ENCODE results near the gene SPATA13. TPM values are rescaled to one million over a fixed set of nuclear protein-coding genes. Genes with fewer than 3 reads are reported as not detected.
"Not testable (repeated sequence)": the region's sequence is repeated elsewhere in the genome, so short reads cannot be mapped to it uniquely, and the experiment has no call there.

Gene SPATA13
- total RNA-seq, 1 experiment from 2014 or later: 43.0 TPM

DNA sequence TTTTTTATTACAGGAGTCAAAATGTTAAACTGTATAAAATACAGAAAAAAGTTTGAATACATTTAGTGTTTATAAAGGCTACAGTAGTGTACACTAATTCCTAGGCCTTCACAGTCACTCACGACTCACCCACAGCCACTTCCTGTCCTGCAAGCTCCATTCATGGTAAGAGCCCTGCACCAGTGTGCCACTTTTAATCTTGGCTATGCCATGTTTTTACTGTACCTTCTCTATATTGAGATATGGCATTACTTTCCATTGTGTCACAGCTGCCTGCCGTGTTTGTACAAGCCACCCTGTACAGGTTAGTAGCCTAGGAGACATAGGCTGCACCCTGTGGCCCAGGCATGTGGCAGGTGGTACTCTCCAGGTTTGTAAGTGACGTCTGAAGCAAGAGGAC lies 180.9 kb downstream of the SPATA13 start:
- CTCF ChIA-PET: no interaction called here
- peak; percentile 93 for ATAC-seq
- H3K9me2 ChIP-seq (replicated peaks; ENCODE audit: low read length): no peaks in the 10 kb centered on the region
- H3K9me3 ChIP-seq (ENCODE audit: low read length): no peaks in the 10 kb centered on the region
- H3K27ac ChIP-seq (ENCODE audit: low read length): no peak overlapping the region
- POLR2A ChIA-PET (ENCODE audit: unreplicated experiment): no interaction called here
- no peak overlapping the region for H3K4me2 ChIP-seq (ENCODE audit: low read length)
- no peaks in the 10 kb centered on the region for H3K79me2 ChIP-seq (ENCODE audit: low read length)
- intact Hi-C loops (cut with micrococcal nuclease): no loop called here
- no peaks in the 10 kb centered on the region for H4K20me1 ChIP-seq (ENCODE audit: low read length)
- no peaks in the 10 kb centered on the region for H3K27me3 ChIP-seq (ENCODE audit: low read length)
- H3K4me3 ChIP-seq (ENCODE audit: low read length): no peak overlapping the region
- no peak overlapping the region for H3K9ac ChIP-seq (ENCODE audit: low read length)
- no peaks in the 10 kb centered on the region for H3K36me3 ChIP-seq (ENCODE audit: low read depth, low read length)
- DNase-seq: peak; percentile 58
- H2AFZ ChIP-seq (ENCODE audit: low read length): no peak overlapping the region
- BruUV-seq (replicated peaks): no TSS peak
- peaks cover 10% of the 10 kb centered on the region for H3K4me1 ChIP-seq (ENCODE audit: insufficient read depth, low read length)
- TF ChIP-seq EZH2phosphoT487 (IDR thresholded peaks at IDR 0.05; ENCODE audit: borderline replicate concordance, low read length) (no peak), EZH2 (IDR thresholded peaks at IDR 0.05; ENCODE audit: low read length, unreplicated experiment) (no peak), CTCF (conservative IDR thresholded peaks at IDR 0.05; ENCODE audit: low read depth, low read length) (no peak)
- no peaks in the 10 kb centered on the region for H3F3A ChIP-seq (ENCODE audit: low read length, unreplicated experiment)

GRCh38 chr13:24348385-24348784 lies 187.9 kb downstream of the SPATA13 start:
- Histone ChIP-seq H3F3A (ENCODE audit: low read length, unreplicated experiment) (no peaks in the 10 kb centered on the region), H4K20me1 (ENCODE audit: low read length) (no peaks in the 10 kb centered on the region), H3K4me1 (ENCODE audit: insufficient read depth, low read length) (peaks cover 23% of the 10 kb centered on the region), H3K4me2 (ENCODE audit: low read length) (peak overlapping the region; percentile 61), H3K4me3 (ENCODE audit: low read length) (no peak overlapping the region), H3K9me2 (replicated peaks; ENCODE audit: low read length) (no peaks in the 10 kb centered on the region), H3K36me3 (ENCODE audit: low read depth, low read length) (no peaks in the 10 kb centered on the region), H3K9ac (ENCODE audit: low read length) (peak overlapping the region; percentile 41; the same call in 1 of the 2 replicates), H2AFZ (ENCODE audit: low read length) (peak overlapping the region; percentile 34; the same call in 1 of the 2 replicates), H3K79me2 (ENCODE audit: low read length) (no peaks in the 10 kb centered on the region), H3K9me3 (ENCODE audit: low read length) (no peaks in the 10 kb centered on the region), H3K27me3 (ENCODE audit: low read length) (no peaks in the 10 kb centered on the region), H3K27ac (ENCODE audit: low read length) (peak overlapping the region; percentile 87)
- DNase-seq (peak; percentile 13), ATAC-seq (no peak; the same call in 1 of the 2 replicates)
- intact Hi-C loops (cut with micrococcal nuclease): no loop called here
- BruUV-seq (replicated peaks): no TSS peak
- POLR2A ChIA-PET (ENCODE audit: unreplicated experiment): no interaction called here
- TF ChIP-seq CTCF (conservative IDR thresholded peaks at IDR 0.05; ENCODE audit: low read depth, low read length): no peak
- no peak for TF ChIP-seq EZH2phosphoT487 (IDR thresholded peaks at IDR 0.05; ENCODE audit: borderline replicate concordance, low read length)
- TF ChIP-seq EZH2 (IDR thresholded peaks at IDR 0.05; ENCODE audit: low read length, unreplicated experiment): no peak
- CTCF ChIA-PET: no interaction called here

DNA sequence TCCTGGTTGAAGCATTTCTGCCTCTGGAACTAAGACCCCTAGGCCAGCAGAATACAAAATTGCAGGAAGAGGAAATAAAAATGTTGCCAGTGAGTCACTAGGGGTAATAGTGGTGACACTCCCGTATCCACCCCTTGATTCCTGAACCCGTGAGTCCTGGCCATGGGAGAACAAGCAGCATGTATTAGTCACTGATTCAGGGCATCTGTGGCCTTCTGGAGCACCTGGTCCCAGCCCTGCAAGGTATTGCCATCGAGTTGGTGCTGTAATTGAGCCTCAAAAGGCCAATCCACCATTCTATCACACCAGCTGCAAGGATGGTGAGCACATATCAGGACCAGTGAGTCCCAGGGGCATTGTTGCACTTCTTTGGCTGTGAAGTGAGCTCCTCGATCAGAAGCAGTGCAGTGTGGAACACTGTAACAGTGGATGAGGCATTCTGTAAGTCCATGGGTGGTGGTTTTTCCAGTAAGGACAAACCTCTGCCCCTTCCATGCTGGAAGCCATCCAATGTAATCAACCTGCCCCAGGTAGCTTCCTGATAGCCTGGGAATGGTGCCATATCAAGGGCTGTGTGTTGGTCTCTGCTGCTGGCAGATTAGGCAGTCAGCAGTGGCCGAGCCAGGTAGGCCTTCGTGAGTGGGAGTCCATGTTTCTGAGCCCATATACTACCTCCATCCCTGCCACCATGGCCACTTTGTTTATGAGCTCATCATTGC lies 188.4 kb downstream of the SPATA13 start:
- ChIA-PET CTCF (no interaction called here), POLR2A (ENCODE audit: unreplicated experiment) (no interaction called here)
- H3K9me3 ChIP-seq (ENCODE audit: low read length): no peaks in the 10 kb centered on the region
- intact Hi-C loops (cut with micrococcal nuclease): no loop called here
- H3K4me3 ChIP-seq (ENCODE audit: low read length): no peak overlapping the region
- ATAC-seq: peak; percentile 86
- peak overlapping the region; percentile 87 for H3K27ac ChIP-seq (ENCODE audit: low read length)
- H3K27me3 ChIP-seq (ENCODE audit: low read length): no peaks in the 10 kb centered on the region
- DNase-seq: peak; percentile 79
- H3K36me3 ChIP-seq (ENCODE audit: low read depth, low read length): no peaks in the 10 kb centered on the region
- H3K9me2 ChIP-seq (replicated peaks; ENCODE audit: low read length): no peaks in the 10 kb centered on the region
- TF ChIP-seq CTCF (conservative IDR thresholded peaks at IDR 0.05; ENCODE audit: low read depth, low read length): no peak
- no peak for TF ChIP-seq EZH2 (IDR thresholded peaks at IDR 0.05; ENCODE audit: low read length, unreplicated experiment)
- no peak for TF ChIP-seq EZH2phosphoT487 (IDR thresholded peaks at IDR 0.05; ENCODE audit: borderline replicate concordance, low read length)
- no peaks in the 10 kb centered on the region for H3K79me2 ChIP-seq (ENCODE audit: low read length)
- H3F3A ChIP-seq (ENCODE audit: low read length, unreplicated experiment): no peaks in the 10 kb centered on the region
- H4K20me1 ChIP-seq (ENCODE audit: low read length): no peaks in the 10 kb centered on the region
- H3K9ac ChIP-seq (ENCODE audit: low read length): peak overlapping the region; percentile 41; the same call in 1 of the 2 replicates
- peaks cover 23% of the 10 kb centered on the region for H3K4me1 ChIP-seq (ENCODE audit: insufficient read depth, low read length)
- peak overlapping the region; percentile 61 for H3K4me2 ChIP-seq (ENCODE audit: low read length)
- BruUV-seq (replicated peaks): no TSS peak
- H2AFZ ChIP-seq (ENCODE audit: low read length): peak overlapping the region; percentile 34; the same call in 1 of the 2 replicates

DNA sequence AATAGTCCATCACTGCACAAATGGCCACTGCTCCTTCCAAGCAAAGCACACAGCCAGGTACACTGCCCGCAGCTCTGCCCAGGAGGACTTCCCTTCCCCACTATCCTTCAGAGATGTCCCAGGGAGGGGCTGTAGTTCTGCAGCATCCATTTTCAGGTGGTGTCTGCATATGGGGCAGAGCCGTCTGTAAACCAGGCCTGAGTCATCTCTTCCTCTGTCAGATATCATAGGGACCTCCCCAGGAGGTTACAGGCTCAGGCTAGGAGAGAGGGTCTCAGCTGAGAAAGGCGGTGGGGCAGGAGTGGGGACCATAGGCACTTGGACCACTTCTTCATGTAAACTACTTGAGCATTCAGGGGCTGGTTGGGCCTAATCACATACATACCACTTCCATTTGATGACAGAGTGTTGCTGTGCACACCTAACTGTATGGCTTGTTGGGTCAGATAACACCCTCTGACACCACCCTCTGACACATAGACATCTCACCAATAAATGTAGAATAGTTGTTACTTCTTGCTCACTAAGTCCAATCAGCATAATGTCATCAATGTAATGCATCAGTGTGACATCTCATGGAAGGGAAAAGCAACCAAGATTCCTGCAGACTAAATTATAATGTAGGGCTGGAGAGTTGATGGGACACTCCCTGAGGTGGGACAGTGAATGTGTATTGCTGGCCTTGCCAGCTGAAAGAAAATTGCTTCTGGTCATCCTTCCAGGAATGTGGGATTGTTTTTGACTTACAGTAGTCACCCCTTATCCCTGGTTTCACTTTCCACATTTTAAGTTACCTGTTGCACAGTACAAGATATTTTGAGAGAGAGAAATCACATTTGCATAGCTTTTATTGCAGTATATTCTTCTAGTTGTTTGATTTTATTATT lies 189.5 kb downstream of the SPATA13 start:
- intact Hi-C loops (cut with micrococcal nuclease); H3K36me3 ChIP-seq (ENCODE audit: low read depth, low read length); H3K79me2 ChIP-seq (ENCODE audit: low read length); H3K27me3 ChIP-seq (ENCODE audit: low read length); H3K9me3 ChIP-seq (ENCODE audit: low read length); H3K9ac ChIP-seq (ENCODE audit: low read length); CTCF ChIA-PET; DNase-seq; H3K9me2 ChIP-seq (replicated peaks; ENCODE audit: low read length); H3F3A ChIP-seq (ENCODE audit: low read length, unreplicated experiment); POLR2A ChIA-PET (ENCODE audit: unreplicated experiment); H4K20me1 ChIP-seq (ENCODE audit: low read length); H3K4me3 ChIP-seq (ENCODE audit: low read length); H2AFZ ChIP-seq (ENCODE audit: low read length); BruUV-seq (replicated peaks): not testable (repeated sequence)
- H3K27ac ChIP-seq (ENCODE audit: low read length): peak overlapping the region; percentile 87
- peak overlapping the region; percentile 61 for H3K4me2 ChIP-seq (ENCODE audit: low read length)
- ATAC-seq: peak; percentile 23; the same call in 1 of the 2 replicates
- H3K4me1 ChIP-seq (ENCODE audit: insufficient read depth, low read length): peaks cover 23% of the 10 kb centered on the region

Data from PC-3 (cell line).